H1 (cell line): ENCODE data around the gene WASHC3. TPM values are rescaled to one million over a fixed set of nuclear protein-coding genes. Genes with fewer than 3 reads are reported as not detected.

ENCODE experiments used
- CTCF ChIA-PET: fragments of 300-600 bp; sonication (Branson Sonifier 250); formaldehyde crosslinking; loops from one replicate; lab custom pipeline; 2021; ENCODE audit not compliant: partially characterized antibody; lab: Charles Lee
- POLR2A ChIA-PET: fragments of 300-600 bp; sonication (Branson Sonifier 250); formaldehyde crosslinking; loops from one replicate; lab custom pipeline; 2021; ENCODE audit warnings: inconsistent platforms; ENCODE audit not compliant: partially characterized antibody; lab: Charles Lee
- DNase-seq, 2 experiments: peaks; one replicate each; pipeline versions ENCODE4 v3.0.0 to v3.0.0-alpha.2; 2010 to 2022; ENCODE audit warnings: low spot score in 2 of 2, low read depth in 1 of 2, mixed read lengths in 1 of 2
- FAIRE-seq: peaks from 2 replicates; lab custom pipeline; 2011; peaks lifted over from hg19 to GRCh38; lab: Jason Lieb, UNC
- H2AFZ ChIP-seq: 2 replicates; pipeline ENCODE4 v1.8.1; 2012; ENCODE audit warnings: low read length, inconsistent platforms
- H2AK5ac ChIP-seq: 2 replicates; pipeline ENCODE4 v1.6.1; 2013; ENCODE audit warnings: low read depth, low read length
- H2BK120ac ChIP-seq: replicated peaks from 2 replicates; pipeline ENCODE3; 2013; ENCODE audit warnings: low read depth, low read length, inconsistent platforms
- H2BK12ac ChIP-seq: 2 replicates; pipeline ENCODE4 v1.6.1; 2013; ENCODE audit warnings: low read depth, low read length
- H2BK15ac ChIP-seq: 2 replicates; pipeline ENCODE4 v1.6.1; 2013; ENCODE audit warnings: low read length
- H2BK20ac ChIP-seq: 2 replicates; pipeline ENCODE4 v1.6.1; 2013; ENCODE audit warnings: low read length
- H2BK5ac ChIP-seq: 2 replicates; pipeline ENCODE4 v1.6.1; 2013; ENCODE audit warnings: low read depth, low read length
- H3K14ac ChIP-seq: 2 replicates; pipeline ENCODE4 v1.6.1; 2013; ENCODE audit warnings: inconsistent platforms; ENCODE audit not compliant: insufficient read length
- H3K18ac ChIP-seq: 2 replicates; pipeline ENCODE4 v1.6.1; 2013; ENCODE audit warnings: low read length; ENCODE audit errors: extremely low read depth
- H3K23ac ChIP-seq: 2 replicates; pipeline ENCODE4 v1.6.1; 2013; ENCODE audit warnings: inconsistent platforms; ENCODE audit not compliant: insufficient read length
- H3K23me2 ChIP-seq: 2 replicates; pipeline ENCODE4 v1.6.1; 2013; ENCODE audit warnings: low read depth, low read length
- H3K27ac ChIP-seq: 2 replicates; pipeline ENCODE4 v1.6.1; 2011; ENCODE audit warnings: low read depth, low read length, inconsistent platforms
- H3K27me3 ChIP-seq, 4 experiments: replicated peaks in 1 of 4; 1 replicate in 1 of 4; 2 replicates in 3 of 4; pipeline versions ENCODE4 v1.6.1 to v1.8.1; 2011 to 2013; ENCODE audit warnings: low read length in 3 of 4, mild to moderate bottlenecking in 3 of 4, inconsistent platforms in 2 of 4, mixed read lengths in 2 of 4, moderate library complexity in 1 of 4; ENCODE audit not compliant: control insufficient read depth in 3 of 4, insufficient read depth in 3 of 4; ENCODE audit errors: extremely low read depth in 1 of 4
- H3K36me3 ChIP-seq, 4 experiments: 2 replicates each; pipeline versions ENCODE4 v1.6.1 to v1.8.1; 2011 to 2013; ENCODE audit warnings: mild to moderate bottlenecking in 4 of 4, low read length in 3 of 4, moderate library complexity in 2 of 4, control low read depth in 1 of 4, inconsistent platforms in 1 of 4; ENCODE audit not compliant: insufficient read depth in 4 of 4, control insufficient read depth in 2 of 4
- H3K4ac ChIP-seq: replicated peaks from 2 replicates; pipeline ENCODE3; 2013; ENCODE audit warnings: low read length, low read depth, mixed read lengths, inconsistent platforms; ENCODE audit not compliant: insufficient read length
- H3K4me1 ChIP-seq, 4 experiments: replicated peaks in 1 of 4; 1 replicate in 1 of 4; 2 replicates in 3 of 4; pipeline versions ENCODE4 v1.6.1 to v1.8.1; 2011 to 2013; ENCODE audit warnings: low read length in 3 of 4, inconsistent platforms in 2 of 4, mixed read lengths in 1 of 4; ENCODE audit not compliant: insufficient read depth in 4 of 4, control insufficient read depth in 3 of 4
- H3K4me2 ChIP-seq, 2 experiments: 2 replicates each; pipeline versions ENCODE4 v1.6.1 to v1.8.1; 2011 to 2013; ENCODE audit warnings: low read depth in 2 of 2, low read length in 2 of 2, control low read depth in 1 of 2, inconsistent platforms in 1 of 2, mild to moderate bottlenecking in 1 of 2; ENCODE audit not compliant: insufficient read depth in 1 of 2
- H3K4me3 ChIP-seq, 4 experiments: fragments of 200-600, 300-600 bp in 1 of 4; sonication (generic), shearing (Covaris generic), sonication (Bioruptor Twin) in 1 of 4; 2 replicates each; pipeline versions ENCODE4 v1.5.1 to v1.8.1; 2011 to 2016; ENCODE audit warnings: low read length in 4 of 4, low read depth in 3 of 4, control low read depth in 2 of 4, inconsistent platforms in 2 of 4, mild to moderate bottlenecking in 2 of 4, mixed read lengths in 1 of 4, moderate library complexity in 1 of 4; ENCODE audit not compliant: insufficient read depth in 2 of 4; ENCODE audit errors: extremely low read depth in 1 of 4
- H3K56ac ChIP-seq: replicated peaks from 2 replicates; pipeline ENCODE3; 2013; ENCODE audit warnings: low read depth, mild to moderate bottlenecking, mixed read lengths, low read length, inconsistent platforms; ENCODE audit not compliant: insufficient read length
- H3K79me1 ChIP-seq: 2 replicates; pipeline ENCODE4 v1.6.1; 2013; ENCODE audit warnings: low read depth, low read length, control low read depth
- H3K79me2 ChIP-seq, 2 experiments: 2 replicates each; pipeline versions ENCODE4 v1.6.1 to v1.8.1; 2012 to 2013; ENCODE audit warnings: low read length in 2 of 2, mild to moderate bottlenecking in 2 of 2, inconsistent platforms in 1 of 2; ENCODE audit not compliant: insufficient read depth in 2 of 2, control insufficient read depth in 1 of 2
- H3K9ac ChIP-seq, 4 experiments: replicated peaks in 1 of 4; 1 replicate in 1 of 4; 2 replicates in 3 of 4; pipeline versions ENCODE4 v1.6.1 to v1.8.1; 2011 to 2013; ENCODE audit warnings: low read depth in 3 of 4, low read length in 3 of 4, control low read depth in 2 of 4, mild to moderate bottlenecking in 2 of 4, moderate library complexity in 2 of 4, inconsistent platforms in 1 of 4; ENCODE audit errors: extremely low read depth in 1 of 4
- H3K9me3 ChIP-seq, 2 experiments: 2 replicates each; pipeline versions ENCODE4 v1.6.1 to v1.8.1; 2012 to 2013; ENCODE audit warnings: mild to moderate bottlenecking in 2 of 2, moderate library complexity in 2 of 2, control low read depth in 1 of 2, inconsistent platforms in 1 of 2, low read depth in 1 of 2, low read length in 1 of 2, mixed read lengths in 1 of 2; ENCODE audit not compliant: insufficient read depth in 2 of 2
- H4K20me1 ChIP-seq, 2 experiments: replicated peaks in 1 of 2; 2 replicates each; pipeline versions ENCODE3 to v1.8.1; 2011 to 2013; ENCODE audit warnings: inconsistent platforms in 2 of 2, low read length in 2 of 2, mild to moderate bottlenecking in 1 of 2; ENCODE audit not compliant: insufficient read depth in 2 of 2, control insufficient read depth in 1 of 2
- H4K5ac ChIP-seq: 2 replicates; pipeline ENCODE4 v1.6.1; 2013; ENCODE audit warnings: low read length, low read depth, mixed read lengths, inconsistent platforms; ENCODE audit not compliant: insufficient read length
- H4K8ac ChIP-seq: 2 replicates; pipeline ENCODE4 v1.8.0; 2013; ENCODE audit warnings: mild to moderate bottlenecking, moderate library complexity, low read length, inconsistent platforms; ENCODE audit not compliant: insufficient read depth; ENCODE audit errors: extremely low read depth
- H4K91ac ChIP-seq: replicated peaks from 2 replicates; pipeline ENCODE3; 2013; ENCODE audit warnings: low read length, mixed read lengths, inconsistent platforms; ENCODE audit not compliant: insufficient read length
- BACH1 ChIP-seq: IDR thresholded peaks from 2 replicates; pipeline ENCODE4 v1.6.1; 2012; ENCODE audit warnings: low read length, improper control_type of control experiment
- CHD1 ChIP-seq: IDR thresholded peaks from 2 replicates; pipeline ENCODE4 v1.6.1; 2012; ENCODE audit warnings: low read depth, low read length, improper control_type of control experiment
- MAFK ChIP-seq: IDR thresholded peaks from 2 replicates; pipeline ENCODE4 v1.6.1; 2012; ENCODE audit warnings: low read depth, mild to moderate bottlenecking, improper control_type of control experiment, low read length
- POLR2A ChIP-seq, 2 experiments: IDR thresholded peaks; 1 replicate in 1 of 2; 2 replicates in 1 of 2; pipeline ENCODE4 v1.6.1; 2011; ENCODE audit warnings: low read depth in 2 of 2, low read length in 2 of 2, mild to moderate bottlenecking in 2 of 2; ENCODE audit errors: control extremely low read depth in 1 of 2
- POLR2AphosphoS5 ChIP-seq: IDR thresholded peaks from 2 replicates; pipeline ENCODE4 v1.6.1; 2011; ENCODE audit warnings: low read depth, low read length
- RNF2 ChIP-seq: fragments of 200-900, 300-1000 bp; sonication (generic); IDR thresholded peaks from 2 replicates; pipeline ENCODE4 v1.7.1; 2016; ENCODE audit warnings: borderline replicate concordance, low read depth, mild to moderate bottlenecking, antibody characterized with exemption, low read length; ENCODE audit not compliant: poor library complexity, severe bottlenecking; ENCODE audit errors: missing control alignments
- SIRT6 ChIP-seq: IDR thresholded peaks from one replicate; pipeline ENCODE4 v1.7.1; 2012; ENCODE audit warnings: low read length, inconsistent platforms
- SP1 ChIP-seq: IDR thresholded peaks from 2 replicates; pipeline ENCODE4 v1.6.1; 2011; ENCODE audit warnings: low read depth, low read length
- TEAD4 ChIP-seq: IDR thresholded peaks from 2 replicates; pipeline ENCODE4 v1.6.1; 2012; ENCODE audit warnings: low read depth, low read length, inconsistent platforms, mixed read lengths
- WGBS, 2 experiments: shearing (Covaris generic) in 1 of 2; methylation state at CpG; one replicate each; pipeline versions ENCODE4 v1.1.6 to v1.1.7; 2013 to 2015; ENCODE audit warnings: low lambda C conversion rate in 2 of 2, mixed read lengths in 2 of 2, inconsistent platforms in 1 of 2, low coverage in 1 of 2, missing lambda C conversion rate in 1 of 2; ENCODE audit not compliant: insufficient replicate concordance in 2 of 2, insufficient coverage in 1 of 2, insufficient read length in 1 of 2; ENCODE audit errors: extremely low coverage in 1 of 2, missing lambda C conversion rate in 1 of 2; 5-methylcytosine and 5-hydroxymethylcytosine counted together
- polyA plus RNA-seq, 7 experiments: library from polyadenylated mRNA; depleted of rRNA in 3 of 7; stranded (reverse) in 5 of 7; unstranded in 2 of 7; fragments of >200 nt in 5 of 7; fragments of 200-250 nt in 2 of 7; gene quantifications; 1 replicate in 5 of 7; 2 replicates in 1 of 7; 4 replicates in 1 of 7; pipeline versions ENCODE4 v1.2.1 to v1.2.3, GENCODE V29; 2011 to 2013; ENCODE audit warnings: missing spikeins in 2 of 7, mixed read lengths in 2 of 7
- total RNA-seq: library from RNA; stranded (reverse); fragmentation: NEBNext Ultra II Directional; extraction: Animal tissue kit (Norgen Biotek cat#: 25700); gene quantifications from 2 replicates; pipeline ENCODE4 v1.2.1, GENCODE V29; 2021
- TF ChIP-seq, protein P1 (sequence below): IDR thresholded peaks from 2 replicates; pipeline ENCODE4 v1.6.1; 2012; ENCODE audit warnings: inconsistent platforms
- TF ChIP-seq, protein P2 (sequence below), 3 experiments: IDR thresholded peaks; 1 replicate in 2 of 3; 2 replicates in 1 of 3; pipeline versions ENCODE4 v1.5.1 to v1.6.1; 2011; ENCODE audit warnings: low read length in 3 of 3, mild to moderate bottlenecking in 3 of 3, inconsistent platforms in 2 of 3, low read depth in 1 of 3, moderate library complexity in 1 of 3; ENCODE audit not compliant: insufficient read depth in 1 of 3; ENCODE audit errors: control extremely low read depth in 1 of 3
- TF ChIP-seq, protein P3 (sequence below): IDR thresholded peaks from 2 replicates; pipeline ENCODE4 v1.6.1; 2011; ENCODE audit warnings: low read depth, mild to moderate bottlenecking, low read length; ENCODE audit not compliant: insufficient read depth

Gene WASHC3
- total and polyA plus RNA-seq, 2 of the 8 experiments (the other 6 are each of a cell fraction or from before 2014, with no cell fraction given), result 7.4 to 8.3 TPM

DNA sequence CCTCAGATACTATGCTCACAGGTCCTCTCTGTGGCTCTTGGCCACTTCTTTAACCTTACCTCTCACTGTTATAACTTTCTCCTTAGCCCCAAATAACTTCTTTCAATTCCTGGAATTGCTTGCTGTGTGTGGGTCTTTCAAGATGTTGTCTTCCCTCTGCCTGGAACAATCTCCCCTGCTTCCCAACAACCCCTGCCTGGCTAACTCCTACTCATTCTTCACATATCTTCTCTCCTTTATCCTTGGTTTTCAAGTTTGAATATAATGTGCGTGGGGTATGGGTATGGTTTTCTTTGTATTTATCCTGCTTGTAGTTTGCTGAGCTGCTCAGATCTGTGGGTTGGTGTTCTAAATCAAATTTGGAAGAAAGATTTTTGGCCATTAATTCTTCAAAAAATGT, 2.7 kb upstream of the WASHC3 start:
- Histone ChIP-seq H2BK12ac (no peak overlapping the region), H3K4me3 (no peak overlapping the region), H3K18ac (no peak overlapping the region), H2AFZ (no peak overlapping the region), H2BK20ac (no peak overlapping the region), H4K20me1 (no peaks in the 10 kb centered on the region), H4K8ac (no peak overlapping the region), H4K91ac (no peak overlapping the region), H3K79me2 (no peaks in the 10 kb centered on the region), H3K4ac (no peak overlapping the region), H3K14ac (no peak overlapping the region), H3K4me2 (no peak overlapping the region), H3K27me3 (no peaks in the 10 kb centered on the region), H3K9ac (no peak overlapping the region), H3K23me2 (no peaks in the 10 kb centered on the region; the same call in 1 of the 2 replicates), H3K23ac (no peak overlapping the region), H3K27ac (no peak overlapping the region), H4K5ac (no peak overlapping the region), H2AK5ac (no peak overlapping the region), H2BK5ac (no peak overlapping the region), H3K36me3 (no peaks in the 10 kb centered on the region), H2BK120ac (no peak overlapping the region), H3K56ac (no peak overlapping the region), H2BK15ac (no peak overlapping the region), H3K9me3 (no peaks in the 10 kb centered on the region), H3K4me1 (peaks cover 0 to 4% (median 0%) of the 10 kb centered on the region in 4 experiments; a peak in 2 of 7 replicates), H3K79me1 (no peaks in the 10 kb centered on the region)
- DNase-seq (no peak), FAIRE-seq (no peak)
- ChIA-PET POLR2A (no interaction called here), CTCF (interaction anchor here (1.6 kb wide), 1 partner anchor 12 kb away, joined by 4 read pairs; no protein-coding TSS in a partner anchor)
- 100% methylated on average over 1 of the region's 1 CpG; no CpG with 5 or more reads in 1 of the 2 experiments for WGBS, 2 experiments
- TF ChIP-seq MAFK (no peak), CHD1 (no peak), BACH1 (no peak), POLR2A (IDR thresholded peaks at IDR 0.05; ENCODE audit: control extremely low read depth in 1 of 2, low read depth in 2 of 2, low read length in 2 of 2) (no peak), SIRT6 (no peak), SP1 (no peak), RNF2 (no peak), POLR2AphosphoS5 (no peak), TEAD4 (no peak)
- TF ChIP-seq, protein P1, sequence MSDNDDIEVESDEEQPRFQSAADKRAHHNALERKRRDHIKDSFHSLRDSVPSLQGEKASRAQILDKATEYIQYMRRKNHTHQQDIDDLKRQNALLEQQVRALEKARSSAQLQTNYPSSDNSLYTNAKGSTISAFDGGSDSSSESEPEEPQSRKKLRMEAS, result no peak
- TF ChIP-seq, protein P2, sequence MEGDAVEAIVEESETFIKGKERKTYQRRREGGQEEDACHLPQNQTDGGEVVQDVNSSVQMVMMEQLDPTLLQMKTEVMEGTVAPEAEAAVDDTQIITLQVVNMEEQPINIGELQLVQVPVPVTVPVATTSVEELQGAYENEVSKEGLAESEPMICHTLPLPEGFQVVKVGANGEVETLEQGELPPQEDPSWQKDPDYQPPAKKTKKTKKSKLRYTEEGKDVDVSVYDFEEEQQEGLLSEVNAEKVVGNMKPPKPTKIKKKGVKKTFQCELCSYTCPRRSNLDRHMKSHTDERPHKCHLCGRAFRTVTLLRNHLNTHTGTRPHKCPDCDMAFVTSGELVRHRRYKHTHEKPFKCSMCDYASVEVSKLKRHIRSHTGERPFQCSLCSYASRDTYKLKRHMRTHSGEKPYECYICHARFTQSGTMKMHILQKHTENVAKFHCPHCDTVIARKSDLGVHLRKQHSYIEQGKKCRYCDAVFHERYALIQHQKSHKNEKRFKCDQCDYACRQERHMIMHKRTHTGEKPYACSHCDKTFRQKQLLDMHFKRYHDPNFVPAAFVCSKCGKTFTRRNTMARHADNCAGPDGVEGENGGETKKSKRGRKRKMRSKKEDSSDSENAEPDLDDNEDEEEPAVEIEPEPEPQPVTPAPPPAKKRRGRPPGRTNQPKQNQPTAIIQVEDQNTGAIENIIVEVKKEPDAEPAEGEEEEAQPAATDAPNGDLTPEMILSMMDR (IDR thresholded peaks at IDR 0.05; ENCODE audit: control extremely low read depth in 1 of 3, insufficient read depth in 1 of 3, low read depth in 1 of 3, low read length in 3 of 3), result no peak
- TF ChIP-seq, protein P3, sequence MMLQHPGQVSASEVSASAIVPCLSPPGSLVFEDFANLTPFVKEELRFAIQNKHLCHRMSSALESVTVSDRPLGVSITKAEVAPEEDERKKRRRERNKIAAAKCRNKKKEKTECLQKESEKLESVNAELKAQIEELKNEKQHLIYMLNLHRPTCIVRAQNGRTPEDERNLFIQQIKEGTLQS, result no peak
